GM12891 (cell line): ENCODE results near the gene ATG5.

ENCODE experiments used
- POLR2A ChIP-seq: IDR thresholded peaks from 2 replicates; pipeline ENCODE4 v1.6.1; 2011; ENCODE audit warnings: low read depth, low read length, control low read depth
- POLR2AphosphoS5 ChIP-seq: IDR thresholded peaks from 2 replicates; pipeline ENCODE4 v1.6.1; 2011; ENCODE audit warnings: low read depth, low read length, control low read depth

- TF ChIP-seq POLR2AphosphoS5 (no peak), POLR2A (no peak)
Observed at GRCh38 chr6:106249658-106250057, 75.9 kb downstream of the ATG5 start.
